NCI-H187 (cell line): ENCODE results near the gene GCK.

Source experiments
- DNase-seq, 2 experiments: peaks; one replicate each; lab custom pipeline; 2025; lab: John Stamatoyannopoulos, UW

Gene GCK

DNA sequence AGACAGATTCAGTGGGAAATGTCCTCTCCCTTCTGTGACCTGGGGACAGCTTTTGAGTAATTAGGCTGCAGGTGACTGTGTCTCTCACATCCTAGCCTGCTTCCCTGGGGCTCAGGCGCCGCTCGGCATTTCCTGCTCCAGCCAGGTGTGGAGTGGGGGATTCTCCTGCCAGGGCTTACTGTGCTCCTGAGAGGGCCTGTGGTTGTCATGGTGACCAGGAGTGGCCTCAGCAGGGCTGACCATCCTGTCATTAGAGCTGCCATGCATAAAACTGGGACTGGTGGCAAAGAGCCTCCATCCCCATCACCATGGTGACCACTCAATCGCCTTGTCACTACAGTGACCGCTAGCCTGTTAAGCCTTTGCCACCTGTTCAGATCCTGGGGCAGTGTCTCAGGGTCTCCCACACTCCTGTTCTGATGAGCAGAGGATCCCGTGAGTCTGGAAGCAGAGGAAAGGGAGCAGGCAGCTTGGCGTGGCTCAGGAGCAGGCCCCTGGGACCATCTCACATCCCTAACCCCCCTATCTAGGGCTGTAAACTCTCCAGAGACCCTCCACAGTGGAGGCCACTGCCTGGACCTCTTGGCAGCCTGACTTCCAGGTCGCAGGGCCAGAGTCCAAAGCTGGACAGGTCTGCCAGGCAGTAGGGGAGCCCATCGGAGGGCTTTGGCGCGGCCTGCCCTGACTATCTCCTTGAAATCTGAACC lies at the start of gene GCK:
GCK (minus strand) TSS at position 154 of the 707 bp plus-strand sequence. CDS start 486 bp downstream, outside the sequence.
- peak; percentile 74 to 86 for DNase-seq

DNA sequence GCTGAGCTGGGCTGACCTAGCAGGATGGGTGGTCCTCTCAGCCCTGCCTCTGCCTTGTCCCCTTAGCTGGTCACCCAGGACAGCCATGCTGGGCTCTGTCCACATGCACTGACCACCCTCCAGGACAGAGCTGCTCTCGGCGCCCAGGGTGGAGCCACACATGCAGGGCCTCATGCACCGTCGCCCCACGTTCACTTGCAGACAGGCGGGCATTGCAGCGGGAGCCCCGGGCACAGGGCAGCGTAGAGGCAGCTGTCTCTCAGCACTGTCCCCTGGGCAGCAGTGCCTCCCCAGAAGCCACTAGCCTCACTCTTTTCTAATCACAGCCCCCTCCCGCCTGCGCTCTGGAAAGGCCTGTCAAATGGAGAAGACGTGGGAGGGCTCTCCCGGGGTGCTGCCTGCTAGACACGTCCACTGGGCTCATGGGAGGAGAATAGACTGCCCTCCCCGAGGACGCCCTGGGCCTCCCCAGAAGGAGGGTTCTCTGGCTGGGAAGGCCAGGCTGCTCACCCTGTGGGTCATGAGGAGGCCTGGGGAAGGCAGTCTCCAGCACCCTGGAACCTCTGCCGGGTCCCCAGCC lies 49.0 kb upstream of the GCK start:
- no peak for DNase-seq

DNA sequence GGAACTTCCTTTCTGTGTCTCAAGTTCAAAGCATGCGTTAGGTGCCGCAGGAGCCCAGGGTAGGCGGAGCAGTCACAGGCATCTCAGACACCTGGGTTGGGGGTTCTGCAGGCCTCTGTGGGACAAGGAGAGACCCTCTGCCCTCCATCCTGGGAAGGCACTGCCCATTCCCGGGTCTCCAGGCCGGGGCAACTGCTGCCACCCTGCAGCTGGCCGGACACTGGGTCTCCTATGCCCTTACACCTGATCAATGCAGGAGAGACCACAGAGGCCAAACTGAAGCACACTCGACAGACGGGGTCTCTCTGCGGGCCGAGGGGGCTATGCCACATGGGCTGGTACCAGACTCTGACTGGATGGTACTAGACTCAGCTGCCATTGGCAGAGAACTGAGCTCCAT lies 48.5 kb upstream of the GCK start:
- DNase-seq, result no peak

DNA sequence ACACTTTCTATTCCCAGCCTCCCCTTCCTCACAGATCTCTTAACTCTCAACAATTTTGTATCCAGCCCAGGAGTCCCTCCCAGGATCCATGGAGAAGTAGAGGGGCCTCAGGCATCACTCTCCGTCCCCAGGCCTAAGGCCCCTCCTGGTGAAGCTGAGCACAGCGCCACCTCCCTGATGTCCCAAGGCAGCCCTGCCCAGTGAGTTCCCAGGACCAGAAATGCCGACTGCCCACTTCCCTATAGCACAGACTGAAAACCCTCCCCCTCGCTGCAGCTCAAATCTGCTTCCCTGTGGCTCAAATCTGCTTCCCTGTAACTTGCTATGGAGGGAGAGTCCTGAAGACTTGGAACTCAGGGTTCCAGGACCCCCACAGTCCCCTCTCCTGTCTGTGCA lies 47.1 kb upstream of the GCK start:
- DNase-seq, result no peak

DNA sequence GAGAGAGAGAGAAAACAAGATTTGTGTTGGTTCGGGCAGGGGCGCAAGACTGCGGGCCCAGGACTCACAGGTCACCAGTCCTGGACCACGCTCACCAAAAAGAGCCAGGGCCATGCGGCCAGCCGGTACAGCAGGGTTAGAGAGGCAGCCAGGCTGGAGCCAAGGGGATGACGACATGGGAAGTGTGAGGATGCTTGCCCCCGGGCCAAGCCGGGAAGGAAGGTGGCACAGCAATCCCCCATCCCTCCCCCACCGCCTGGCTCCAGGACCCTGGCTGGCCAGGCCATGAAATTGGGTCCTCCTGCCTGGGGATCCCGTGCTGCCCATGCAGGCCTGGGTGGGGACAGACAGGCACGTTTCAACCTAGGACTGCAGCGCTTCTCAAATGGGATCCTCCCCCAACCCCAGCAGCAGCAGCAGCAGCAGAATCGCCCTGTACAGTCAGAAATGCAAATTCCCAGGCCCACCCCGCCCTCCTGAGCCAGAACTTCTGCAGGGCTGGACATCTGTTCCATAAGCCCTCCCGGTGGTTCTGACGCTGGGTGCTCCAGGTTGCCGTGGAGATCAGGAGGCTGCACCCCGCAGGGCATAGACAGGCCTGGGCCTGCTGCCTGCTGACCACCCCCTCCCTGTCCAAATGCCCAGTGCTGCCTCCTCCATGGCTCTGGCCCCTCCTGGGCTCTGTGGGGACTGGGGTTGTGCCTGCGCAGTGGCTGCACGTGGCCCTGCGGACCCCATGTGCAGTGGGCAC lies 46.5 kb upstream of the GCK start:
- DNase-seq, result no peak

DNA sequence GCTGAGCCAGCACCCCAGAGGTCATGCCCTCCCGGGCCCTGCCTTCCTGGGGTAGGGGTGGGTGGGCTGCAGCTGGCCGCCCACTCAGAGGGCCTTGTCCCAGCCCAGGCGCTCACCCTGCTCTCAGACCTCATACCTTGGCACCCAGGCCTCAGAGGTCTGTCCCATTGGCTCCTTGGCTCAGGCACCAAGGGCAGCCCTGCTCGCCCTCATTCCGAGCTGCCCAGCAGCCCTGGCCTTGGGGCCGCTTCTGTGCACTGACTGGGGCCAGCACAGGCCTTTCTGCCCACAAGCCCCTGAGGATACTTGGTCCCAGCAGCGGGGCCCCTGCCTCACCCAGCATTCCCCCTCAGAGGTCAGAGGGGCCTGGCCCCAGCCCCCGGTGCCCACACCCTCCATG lies 45.8 kb upstream of the GCK start:
- DNase-seq, result no peak

DNA sequence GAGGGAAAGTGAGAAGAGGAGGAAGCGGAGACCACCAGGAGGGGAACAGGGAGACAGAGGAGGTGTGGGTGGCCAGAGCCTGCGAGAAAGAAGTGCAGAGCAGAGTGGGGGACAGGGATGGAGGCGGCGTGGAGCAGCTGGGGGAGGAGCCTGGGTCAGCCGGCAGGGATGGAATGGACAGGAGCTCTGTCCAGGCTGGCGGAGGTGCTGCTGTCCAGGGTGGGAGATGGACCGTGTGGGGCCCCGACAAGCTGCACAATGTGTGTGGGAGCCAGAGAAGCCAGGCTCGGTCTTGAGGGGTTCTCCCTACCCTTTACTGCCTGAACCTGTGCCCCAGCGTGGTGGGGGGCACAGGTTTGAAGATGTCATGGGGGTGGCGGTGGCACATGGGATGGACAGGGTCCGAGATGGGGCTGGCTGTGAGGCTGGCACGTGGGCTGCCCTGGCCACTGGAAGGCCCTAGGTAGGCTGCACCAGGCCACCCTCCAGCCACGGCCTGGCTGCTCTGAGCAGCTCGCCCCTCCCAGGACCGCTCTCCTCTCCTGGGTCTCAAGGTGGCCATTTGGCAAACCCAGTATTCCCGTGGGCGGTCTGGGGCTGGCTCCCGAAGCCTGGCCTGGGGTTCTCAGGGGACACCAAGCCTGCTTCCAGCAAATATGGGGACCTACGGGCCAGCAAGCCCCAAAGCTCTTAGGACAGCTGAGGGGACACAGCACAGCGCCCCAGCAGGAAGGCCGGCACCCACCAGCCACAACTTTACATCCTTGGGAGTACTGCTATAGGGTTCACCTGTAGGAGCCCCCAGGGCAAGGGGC lies 43.9 kb upstream of the GCK start:
- DNase-seq, result no peak

DNA sequence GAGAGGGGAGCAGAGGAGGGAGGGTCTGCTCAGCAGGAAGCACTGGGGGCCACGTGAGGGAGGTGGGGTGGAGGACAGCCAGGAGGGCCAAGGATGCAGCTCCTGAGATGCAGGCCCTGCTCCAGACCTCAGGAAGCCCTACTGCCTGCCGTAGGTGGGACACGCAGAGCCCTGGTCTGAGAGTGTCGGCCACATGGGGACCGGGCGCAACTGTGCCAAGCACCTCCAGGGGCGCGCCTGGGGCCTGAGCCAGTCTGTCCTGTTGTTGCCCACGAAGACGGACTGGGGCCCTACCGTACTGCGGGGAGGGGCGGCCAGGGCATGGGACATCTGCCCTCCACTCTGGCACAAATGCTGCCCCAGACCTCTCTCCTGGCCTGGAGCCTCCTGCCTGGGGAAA lies 43.2 kb upstream of the GCK start:
- DNase-seq, result no peak

DNA sequence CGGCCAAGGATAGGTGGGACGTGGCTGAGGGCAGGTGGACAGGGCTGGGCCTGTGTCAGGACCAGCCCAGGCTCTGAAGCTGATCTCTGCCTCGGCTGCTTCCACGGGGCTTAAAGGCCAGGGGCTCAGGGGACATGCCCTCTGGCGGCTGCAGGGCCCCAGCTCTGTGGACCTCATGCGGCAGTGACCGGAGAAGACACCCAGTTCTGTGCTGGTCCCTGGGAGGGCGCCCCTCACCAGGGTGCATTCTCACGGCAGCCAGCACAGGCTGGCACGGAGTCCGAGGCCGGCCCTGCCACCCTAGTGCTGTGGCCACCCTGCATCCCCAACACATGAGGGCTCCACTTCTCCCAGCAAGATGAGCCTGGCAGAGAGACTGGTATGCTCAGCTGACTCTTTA lies 41.8 kb upstream of the GCK start:
- DNase-seq, result no peak

DNA sequence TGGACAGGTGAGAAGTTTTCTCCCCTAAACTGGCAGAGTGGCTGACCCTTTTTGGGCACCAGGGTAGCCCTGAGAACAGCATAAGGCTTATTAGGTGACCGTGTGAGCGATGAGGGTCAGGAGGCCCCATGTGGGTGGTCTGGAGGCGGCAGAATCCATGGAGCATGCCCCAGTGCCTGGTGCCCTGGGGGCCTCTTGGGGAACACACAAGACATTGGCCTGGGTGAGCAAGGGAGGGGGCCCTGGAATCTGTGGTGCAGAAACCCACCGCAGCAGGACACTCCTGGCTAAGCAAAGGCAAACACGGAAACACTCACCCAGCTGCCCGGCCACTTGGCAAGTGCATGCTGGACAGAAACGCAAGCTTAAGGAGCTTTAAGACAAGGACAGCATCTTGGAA lies 41.0 kb upstream of the GCK start:
- no peak for DNase-seq

DNA sequence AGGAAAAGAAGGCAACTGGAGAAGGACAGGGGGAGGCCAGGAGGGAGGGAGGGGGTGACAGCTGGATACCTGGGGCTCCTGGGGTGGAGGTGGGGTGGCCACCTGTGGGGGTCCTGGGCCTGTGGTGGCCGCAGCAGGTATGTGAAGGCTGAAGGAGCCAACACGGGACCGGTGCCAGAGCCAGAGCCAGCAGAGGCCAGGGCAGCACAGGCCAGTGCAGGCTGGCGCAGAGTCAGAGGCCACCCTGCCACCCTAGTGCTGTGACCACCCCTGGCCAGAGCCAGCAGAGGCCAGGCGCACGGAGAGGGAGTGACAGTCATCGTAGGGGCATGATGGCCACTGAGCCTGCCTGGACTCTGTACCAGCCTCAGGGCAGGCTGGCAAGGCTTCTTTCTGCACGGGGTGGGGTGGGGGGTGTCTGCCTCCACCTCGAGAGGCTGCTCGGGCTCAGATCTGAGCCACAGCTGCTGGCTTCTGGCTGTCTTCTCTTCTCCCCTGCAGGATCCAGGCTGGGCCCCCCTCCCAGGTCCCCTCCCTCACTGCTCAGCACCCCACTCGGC lies 40.4 kb upstream of the GCK start:
- DNase-seq, result no peak

DNA sequence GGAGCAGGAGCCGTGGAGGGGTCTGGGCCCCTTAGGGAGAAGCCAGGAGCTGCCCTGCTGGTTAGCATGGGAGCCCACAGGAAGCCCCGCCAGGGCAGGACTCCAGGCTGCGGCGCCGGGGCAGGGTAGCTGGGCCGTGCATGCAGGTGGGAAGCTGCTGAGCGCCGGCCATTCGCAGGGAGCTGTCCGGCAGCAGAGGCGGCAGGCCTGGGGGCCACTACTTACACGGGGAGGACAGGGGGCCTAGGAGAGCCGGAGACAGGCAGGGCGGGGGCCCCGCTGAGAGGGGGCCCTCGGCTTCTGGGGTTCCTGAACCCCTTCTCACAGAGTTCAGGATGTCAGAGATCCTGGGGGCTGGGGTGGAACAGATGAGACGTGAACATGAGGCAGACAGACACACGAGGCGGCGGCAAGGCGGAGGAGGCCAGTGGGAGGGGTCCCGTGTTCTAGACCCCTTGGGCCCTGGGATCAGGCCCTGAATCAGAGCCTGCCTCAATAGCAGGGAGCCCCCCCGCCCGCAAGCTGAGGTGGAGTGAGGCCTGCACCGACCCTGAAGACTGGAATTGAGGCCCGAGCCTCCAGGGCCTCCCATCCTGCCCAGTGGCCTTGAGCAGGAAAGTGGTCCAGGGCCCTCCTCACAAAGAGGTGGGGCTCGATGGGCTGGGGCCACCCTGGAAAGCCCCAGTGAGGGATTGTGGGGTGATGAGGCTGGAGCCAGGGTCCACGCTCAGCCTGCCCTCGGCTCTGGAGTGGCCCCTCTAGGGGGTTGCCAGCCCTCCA lies 39.5 kb upstream of the GCK start:
- no peak for DNase-seq

DNA sequence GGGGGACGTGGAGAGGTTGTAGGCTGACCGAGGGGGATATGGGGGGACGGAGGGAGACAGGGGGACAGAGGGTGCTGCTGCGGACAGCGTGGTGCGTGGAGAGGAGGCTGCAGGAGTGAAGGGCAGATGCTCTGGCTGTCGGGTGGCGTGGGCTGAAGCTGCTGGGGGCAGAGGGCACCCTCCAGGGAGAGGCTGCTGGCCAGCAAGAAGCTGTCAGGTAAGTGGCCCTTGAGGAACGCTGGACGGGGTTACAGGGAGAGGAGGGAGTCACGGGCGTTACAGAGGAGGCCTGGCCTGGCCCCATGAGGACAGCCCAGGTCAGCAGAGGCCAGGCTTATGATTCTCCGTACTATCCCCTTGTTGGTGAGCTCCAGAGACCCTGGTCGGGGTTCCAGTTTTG lies 38.7 kb upstream of the GCK start:
- DNase-seq, result no peak

DNA sequence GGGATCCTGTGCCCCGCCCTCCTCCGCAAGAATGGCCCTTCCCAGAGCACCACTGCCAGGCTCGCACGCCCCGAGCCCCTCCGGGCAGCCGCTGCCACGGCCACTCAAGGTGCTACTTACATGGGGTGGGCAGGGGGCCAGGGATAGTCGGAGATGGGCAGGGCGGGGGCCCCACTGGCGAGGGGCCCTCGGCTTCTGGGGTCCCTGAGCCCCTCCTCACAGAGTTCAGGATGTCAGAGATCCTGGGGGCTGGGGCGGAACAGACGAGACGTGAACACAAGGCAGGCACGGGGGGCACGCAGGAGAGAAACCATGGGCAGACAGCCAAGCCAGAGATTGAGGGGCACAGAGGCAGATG lies 37.1 kb upstream of the GCK start:
- no peak for DNase-seq

DNA sequence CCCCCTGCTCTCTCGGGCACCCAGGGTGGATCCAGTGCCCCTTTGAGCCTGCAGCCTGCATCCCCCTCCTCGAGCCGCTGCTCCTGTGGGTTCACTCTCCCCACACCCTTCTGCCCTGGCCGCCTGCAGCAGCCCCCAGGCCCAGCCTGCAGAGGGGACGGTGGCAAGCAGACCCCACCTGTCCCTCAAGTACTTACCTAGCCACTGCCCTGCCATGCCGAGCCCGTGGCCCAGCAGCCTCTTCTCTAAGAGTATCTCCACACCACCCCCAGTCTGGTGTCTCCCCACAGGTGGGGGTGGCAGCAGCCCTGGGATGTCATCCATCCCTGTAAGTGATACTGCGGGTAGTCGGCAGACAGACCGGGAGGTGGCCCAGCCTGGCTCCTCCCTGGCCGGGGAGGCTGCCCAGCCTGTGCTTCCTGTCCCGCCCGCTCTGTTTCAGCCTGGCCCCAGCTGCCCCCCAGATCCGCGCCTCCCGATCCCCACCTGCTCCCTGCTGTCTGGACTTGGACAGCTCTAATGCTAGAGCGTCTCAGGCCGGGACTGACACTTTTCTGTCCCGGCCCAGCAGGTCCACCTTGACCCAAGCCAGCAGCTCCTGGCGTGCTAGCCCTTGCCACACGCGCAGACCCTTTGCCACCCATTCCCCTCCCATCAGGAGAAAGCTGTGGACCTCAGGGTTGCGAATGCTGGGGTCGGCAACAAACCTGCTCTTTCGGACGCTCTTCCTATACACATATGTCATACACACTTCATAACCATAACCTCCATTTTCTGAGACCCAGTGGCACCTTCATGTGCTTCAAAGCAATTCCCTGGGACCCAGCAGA lies 36.5 kb upstream of the GCK start:
- DNase-seq, result no peak

DNA sequence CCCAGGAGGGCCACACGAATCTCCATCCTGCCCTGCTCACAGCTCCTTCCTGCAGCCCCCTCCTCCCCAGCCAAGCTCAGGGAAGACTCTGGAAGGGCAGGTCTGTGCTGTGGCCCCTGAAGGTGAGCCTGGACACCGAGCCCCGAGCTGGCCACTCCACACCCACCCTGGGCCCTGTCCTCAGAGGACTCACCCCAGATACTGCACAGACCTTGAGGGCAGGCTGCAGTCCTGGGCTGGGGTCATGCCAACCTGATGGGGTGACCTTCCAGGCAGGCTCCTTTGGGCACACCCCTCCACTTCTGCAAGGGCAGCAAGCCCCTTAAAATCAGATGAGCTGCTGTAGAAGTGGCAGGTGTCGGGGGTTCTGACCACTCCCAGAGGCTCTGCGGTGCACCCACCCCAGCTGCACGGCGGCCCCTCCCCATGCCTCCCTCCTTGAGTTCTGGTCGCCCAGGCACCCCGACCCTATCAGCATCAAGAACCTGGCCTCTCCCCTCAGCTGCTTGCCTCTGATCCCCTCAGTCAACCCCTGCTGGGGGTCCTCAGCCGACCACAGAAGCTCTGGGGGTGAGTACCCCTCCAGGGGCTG lies 35.8 kb upstream of the GCK start:
- no peak for DNase-seq

DNA sequence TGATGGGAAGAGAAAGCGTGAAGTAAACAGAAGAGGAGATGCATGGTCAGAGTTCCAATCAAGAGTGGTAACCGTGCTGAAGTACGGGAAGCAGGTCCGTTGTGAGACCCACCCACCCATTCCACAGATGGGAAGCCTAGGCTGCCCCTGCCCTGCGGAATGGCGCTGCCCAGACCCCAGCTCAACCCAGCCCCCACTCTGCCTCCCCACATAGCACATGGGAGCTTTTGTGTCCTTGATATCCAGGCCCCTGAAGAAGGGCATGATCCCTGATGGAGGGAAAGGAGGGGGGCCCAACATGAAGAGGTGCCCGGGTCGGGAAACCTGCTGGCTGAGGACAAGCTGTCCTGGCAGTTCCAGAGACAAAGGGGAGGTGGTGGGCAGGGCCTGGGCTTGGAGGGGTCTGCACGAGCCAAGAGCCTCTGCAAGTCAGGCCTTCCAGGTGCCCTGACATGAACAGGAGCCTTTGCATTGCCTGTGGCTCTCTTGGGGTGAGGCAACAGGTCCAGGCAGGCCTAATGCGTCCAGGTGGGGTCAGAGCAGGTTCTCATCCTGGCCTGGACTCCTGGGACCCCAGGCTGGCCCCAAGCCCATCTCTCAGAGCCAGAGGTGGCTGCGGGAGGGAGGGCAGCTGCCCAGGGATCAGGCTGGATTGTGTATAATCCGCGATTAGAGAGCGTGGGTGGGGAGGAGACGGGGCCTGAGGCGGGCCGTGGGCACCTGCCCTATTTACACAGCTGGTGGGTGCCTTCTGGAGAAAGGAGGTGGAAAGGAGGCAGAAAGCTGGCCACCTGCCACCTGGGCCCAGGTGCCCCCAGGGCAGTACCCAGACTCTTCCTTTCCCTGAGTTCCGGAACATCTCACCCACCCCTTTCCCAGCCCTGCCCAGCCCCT lies 35.1 kb upstream of the GCK start:
- no peak for DNase-seq

DNA sequence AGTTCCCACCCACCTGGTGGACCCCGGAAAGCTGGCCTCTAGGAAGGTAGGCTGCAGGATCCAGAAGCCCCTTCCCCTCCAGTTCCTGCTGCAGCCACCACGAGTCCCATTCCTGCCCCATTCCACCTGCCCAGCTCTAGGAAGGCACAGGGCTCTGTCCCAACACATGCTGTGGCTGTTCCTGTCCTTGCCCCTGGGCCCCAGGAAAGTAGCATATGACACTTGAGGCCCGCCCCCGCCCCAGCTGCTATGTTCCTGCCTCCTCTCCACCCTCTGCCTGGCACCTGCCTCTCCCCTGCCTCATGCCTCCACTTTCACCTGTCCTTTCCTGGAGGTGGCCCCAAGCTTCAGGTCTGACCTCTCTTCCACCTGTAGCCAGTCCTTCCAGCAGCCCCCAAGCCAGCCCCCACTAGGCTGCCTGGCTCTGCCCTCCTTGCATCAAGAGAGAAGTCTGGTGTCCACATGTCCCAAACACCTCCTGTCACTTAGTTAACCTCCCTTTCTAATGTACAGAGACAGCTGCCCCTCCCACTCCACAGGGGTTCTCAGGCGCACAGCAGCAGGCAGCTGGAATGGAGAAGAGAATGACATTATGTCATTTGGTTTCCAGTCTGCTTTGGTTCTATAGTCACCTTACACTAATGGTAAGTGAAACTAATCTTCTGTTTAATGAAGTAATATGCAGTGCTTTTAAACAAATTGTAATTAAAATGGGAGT lies 34.3 kb upstream of the GCK start:
- peak in 1 of 2 experiments; percentile 24 for DNase-seq
